GM10847 (cell line): ENCODE data around the gene TRPC4AP.
A peak's percentile ranks its signal among the peaks of the same experiment; 100 is the strongest.

Source experiments
- POLR2A ChIP-seq: IDR thresholded peaks from 2 replicates; pipeline ENCODE4 v1.6.1; 2011; ENCODE audit not compliant: insufficient read length; ENCODE audit errors: extremely low read depth

Gene TRPC4AP, protein sequence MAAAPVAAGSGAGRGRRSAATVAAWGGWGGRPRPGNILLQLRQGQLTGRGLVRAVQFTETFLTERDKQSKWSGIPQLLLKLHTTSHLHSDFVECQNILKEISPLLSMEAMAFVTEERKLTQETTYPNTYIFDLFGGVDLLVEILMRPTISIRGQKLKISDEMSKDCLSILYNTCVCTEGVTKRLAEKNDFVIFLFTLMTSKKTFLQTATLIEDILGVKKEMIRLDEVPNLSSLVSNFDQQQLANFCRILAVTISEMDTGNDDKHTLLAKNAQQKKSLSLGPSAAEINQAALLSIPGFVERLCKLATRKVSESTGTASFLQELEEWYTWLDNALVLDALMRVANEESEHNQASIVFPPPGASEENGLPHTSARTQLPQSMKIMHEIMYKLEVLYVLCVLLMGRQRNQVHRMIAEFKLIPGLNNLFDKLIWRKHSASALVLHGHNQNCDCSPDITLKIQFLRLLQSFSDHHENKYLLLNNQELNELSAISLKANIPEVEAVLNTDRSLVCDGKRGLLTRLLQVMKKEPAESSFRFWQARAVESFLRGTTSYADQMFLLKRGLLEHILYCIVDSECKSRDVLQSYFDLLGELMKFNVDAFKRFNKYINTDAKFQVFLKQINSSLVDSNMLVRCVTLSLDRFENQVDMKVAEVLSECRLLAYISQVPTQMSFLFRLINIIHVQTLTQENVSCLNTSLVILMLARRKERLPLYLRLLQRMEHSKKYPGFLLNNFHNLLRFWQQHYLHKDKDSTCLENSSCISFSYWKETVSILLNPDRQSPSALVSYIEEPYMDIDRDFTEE

GRCh38 chr20:35092524-35093266, at the start of gene TRPC4AP:
Gene TRPC4AP (minus strand): TSS chr20:35092807. CDS start chr20:35092781, 26 bp downstream.
- TF ChIP-seq POLR2A = peak; percentile 79

- no peak for TF ChIP-seq POLR2A
Observed at GRCh38 chr20:35135867-35136586, 43.4 kb upstream of the TRPC4AP start.

DNA sequence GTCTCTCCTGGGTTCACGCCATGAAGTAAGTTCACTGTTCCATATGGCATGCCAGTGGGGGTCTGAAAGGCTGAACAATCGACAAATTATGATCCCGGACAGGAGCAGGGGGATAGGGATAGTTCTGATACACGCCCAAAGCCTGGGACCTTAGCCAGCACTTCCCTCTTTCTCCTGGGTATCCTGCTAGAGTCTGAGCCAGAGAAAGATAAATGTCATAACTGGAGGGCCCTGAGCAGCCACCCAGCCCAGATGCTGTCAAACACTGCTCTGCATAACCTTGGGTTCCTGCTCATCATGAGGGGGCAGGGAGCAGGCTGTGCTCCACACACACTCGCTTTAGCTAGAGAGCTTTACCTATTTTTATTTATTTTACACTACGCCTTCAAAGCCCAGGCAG, 42.3 kb upstream of the TRPC4AP start:
- no peak for TF ChIP-seq POLR2A

GRCh38 chr20:35134472-35134871, 41.9 kb upstream of the TRPC4AP start:
- TF ChIP-seq POLR2A = no peak

GRCh38 chr20:35133735-35134134, 41.1 kb upstream of the TRPC4AP start:
- TF ChIP-seq POLR2A = no peak

DNA sequence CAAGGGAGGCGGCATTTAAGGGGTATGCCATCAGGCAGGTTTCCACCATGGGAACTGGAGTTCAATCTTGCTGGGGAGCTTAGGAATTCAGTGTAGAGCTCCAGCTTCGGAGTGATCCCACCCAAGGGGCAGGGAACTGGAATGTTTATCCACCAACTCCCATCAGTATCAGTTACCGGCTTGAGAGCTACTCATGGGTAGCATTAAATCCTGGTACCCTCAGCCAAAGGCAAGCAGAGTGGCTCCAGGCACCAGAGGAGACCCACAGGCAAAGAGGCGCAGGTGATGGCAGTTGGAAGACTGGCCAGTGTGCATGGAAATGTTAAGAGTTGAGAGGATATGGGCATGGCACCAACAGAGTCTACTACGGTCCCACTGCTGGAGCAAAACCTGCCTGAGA, 40.4 kb upstream of the TRPC4AP start:
- TF ChIP-seq POLR2A = no peak

DNA sequence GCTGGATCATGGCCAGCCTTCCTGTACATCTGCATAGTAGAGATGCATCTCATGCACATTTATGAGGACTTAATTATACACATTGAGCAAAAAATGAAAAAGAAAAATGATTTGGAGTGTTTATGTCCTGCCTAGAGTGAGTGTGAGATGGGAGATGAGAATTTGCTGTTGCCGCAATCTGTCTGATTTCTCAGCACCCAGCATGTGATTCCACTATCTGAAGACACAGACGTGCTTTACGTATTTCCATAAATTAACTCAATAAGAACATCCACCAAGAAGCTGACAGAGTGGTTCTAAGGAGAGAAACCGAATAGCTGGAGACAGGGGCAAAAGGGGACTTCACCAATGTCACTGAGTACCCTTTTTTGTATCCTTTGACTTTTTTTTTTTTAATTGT, 39.3 kb upstream of the TRPC4AP start:
- TF ChIP-seq POLR2A = no peak

GRCh38 chr20:35129647-35130069, 37.1 kb upstream of the TRPC4AP start:
- no peak for TF ChIP-seq POLR2A

- no peak for TF ChIP-seq POLR2A
Observed at GRCh38 chr20:35125753-35126152, 33.1 kb upstream of the TRPC4AP start.

- no peak for TF ChIP-seq POLR2A
Observed at GRCh38 chr20:35122756-35123405, 30.3 kb upstream of the TRPC4AP start.

DNA sequence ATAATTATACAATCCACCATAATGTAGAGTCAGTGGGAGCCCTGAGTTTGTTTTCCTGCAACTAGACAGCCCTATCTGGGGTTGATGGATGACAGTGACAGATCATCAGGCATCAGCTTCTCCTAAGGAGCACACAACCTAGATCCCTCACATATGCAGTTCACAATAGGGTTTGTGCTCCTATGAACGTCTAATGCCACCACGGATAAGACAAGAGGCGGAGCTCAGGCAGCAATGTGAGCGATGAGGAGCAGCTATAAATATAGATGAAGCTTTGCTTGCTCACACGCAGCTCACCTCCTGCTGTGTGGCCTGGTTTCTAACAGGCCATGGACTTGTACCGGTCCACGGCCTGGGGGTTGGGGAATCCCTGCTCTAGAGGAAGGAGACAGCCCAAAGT, 28.6 kb upstream of the TRPC4AP start:
- TF ChIP-seq POLR2A = no peak

- TF ChIP-seq POLR2A = no peak
Observed at GRCh38 chr20:35120012-35120701, 27.6 kb upstream of the TRPC4AP start.

- TF ChIP-seq POLR2A = no peak
Observed at GRCh38 chr20:35117629-35118028, 25.0 kb upstream of the TRPC4AP start.

- no peak for TF ChIP-seq POLR2A
Observed at GRCh38 chr20:35117196-35117595, 24.6 kb upstream of the TRPC4AP start.
